Lower lobe of right lung (tissue), 2 donors: ENCODE data around the gene RCOR1. TPM values are rescaled to one million over a fixed set of nuclear protein-coding genes. Genes with fewer than 3 reads are reported as not detected.
A peak's percentile ranks its signal among the peaks of the same experiment; 100 is the strongest.

Experiments
- ATAC-seq, 2 donors: fragments of 200-7000 bp; cut with Tn5 transposase; one replicate each; pipeline ENCODE4 v1.9.1; 2020 to 2022; ENCODE audit warnings: mild to moderate bottlenecking in 2 of 2, moderate library complexity in 2 of 2
- DNase-seq: peaks from one replicate; pipeline ENCODE4 v3.0.0-alpha.2; 2020
- H3K27ac ChIP-seq: fragments of 200-600 bp; one replicate; pipeline ENCODE4 v1.8.0; 2022
- H3K27me3 ChIP-seq: fragments of 200-600 bp; one replicate; pipeline ENCODE4 v1.8.0; 2022; ENCODE audit warnings: low read depth
- H3K36me3 ChIP-seq: fragments of 200-600 bp; one replicate; pipeline ENCODE4 v1.8.0; 2022; ENCODE audit warnings: mild to moderate bottlenecking
- H3K4me1 ChIP-seq: fragments of 200-600 bp; one replicate; pipeline ENCODE4 v1.8.0; 2022
- H3K4me3 ChIP-seq: fragments of 200-600 bp; one replicate; pipeline ENCODE4 v1.8.0; 2022; ENCODE audit warnings: mild to moderate bottlenecking
- H3K9me3 ChIP-seq: fragments of 200-600 bp; one replicate; pipeline ENCODE4 v1.8.0; 2022
- intact Hi-C: fragments of 100-400 bp; cut with DNase I; formaldehyde crosslinking; loops from one replicate; pipeline ENCODE4 v1.11.0; 2022
- total RNA-seq: library from RNA; stranded (reverse); fragmentation: NEBNext Ultra II Directional; extraction: Animal tissue kit (Norgen Biotek cat#: 25700); gene quantifications from one replicate; pipeline ENCODE4 v1.2.1, GENCODE V29; 2021
- TF ChIP-seq, protein P1 (sequence below): fragments of 200-600 bp; IDR thresholded peaks from one replicate; pipeline ENCODE4 v1.8.0; 2022; ENCODE audit warnings: antibody characterized with exemption, mild to moderate bottlenecking
- donor health status: DM: no; HTN: yes; CAD: no; lungs with severe emphysema.

Gene RCOR1
- total RNA-seq, 1 donor from 2014 or later = 53.6 TPM

GRCh38 chr14:102754370-102755262 lies 162.2 kb downstream of the RCOR1 start:
- DNase-seq = no peak
- ATAC-seq = peak in 1 of 2 donors; percentile 9
- H3K4me1 ChIP-seq = no peaks in the 10 kb centered on the region
- no peaks in the 10 kb centered on the region for H3K27me3 ChIP-seq
- TF ChIP-seq, protein P1, sequence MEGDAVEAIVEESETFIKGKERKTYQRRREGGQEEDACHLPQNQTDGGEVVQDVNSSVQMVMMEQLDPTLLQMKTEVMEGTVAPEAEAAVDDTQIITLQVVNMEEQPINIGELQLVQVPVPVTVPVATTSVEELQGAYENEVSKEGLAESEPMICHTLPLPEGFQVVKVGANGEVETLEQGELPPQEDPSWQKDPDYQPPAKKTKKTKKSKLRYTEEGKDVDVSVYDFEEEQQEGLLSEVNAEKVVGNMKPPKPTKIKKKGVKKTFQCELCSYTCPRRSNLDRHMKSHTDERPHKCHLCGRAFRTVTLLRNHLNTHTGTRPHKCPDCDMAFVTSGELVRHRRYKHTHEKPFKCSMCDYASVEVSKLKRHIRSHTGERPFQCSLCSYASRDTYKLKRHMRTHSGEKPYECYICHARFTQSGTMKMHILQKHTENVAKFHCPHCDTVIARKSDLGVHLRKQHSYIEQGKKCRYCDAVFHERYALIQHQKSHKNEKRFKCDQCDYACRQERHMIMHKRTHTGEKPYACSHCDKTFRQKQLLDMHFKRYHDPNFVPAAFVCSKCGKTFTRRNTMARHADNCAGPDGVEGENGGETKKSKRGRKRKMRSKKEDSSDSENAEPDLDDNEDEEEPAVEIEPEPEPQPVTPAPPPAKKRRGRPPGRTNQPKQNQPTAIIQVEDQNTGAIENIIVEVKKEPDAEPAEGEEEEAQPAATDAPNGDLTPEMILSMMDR = no peak
- H3K4me3 ChIP-seq = no peak overlapping the region
- no peaks in the 10 kb centered on the region for H3K9me3 ChIP-seq
- no peak overlapping the region for H3K27ac ChIP-seq
- H3K36me3 ChIP-seq = no peaks in the 10 kb centered on the region
- intact Hi-C loops = no loop called here

- H3K27ac ChIP-seq = no peak overlapping the region
- DNase-seq (no peak), ATAC-seq (no peak)
- no peaks in the 10 kb centered on the region for H3K36me3 ChIP-seq
- intact Hi-C loops = no loop called here
- TF ChIP-seq, protein P1 = no peak
- no peaks in the 10 kb centered on the region for H3K9me3 ChIP-seq
- H3K27me3 ChIP-seq = peaks cover 5% of the 10 kb centered on the region
- H3K4me1 ChIP-seq = no peaks in the 10 kb centered on the region
- H3K4me3 ChIP-seq = no peak overlapping the region
Measured at GRCh38 chr14:102757646-102758045, 165.2 kb downstream of the RCOR1 start.

DNA sequence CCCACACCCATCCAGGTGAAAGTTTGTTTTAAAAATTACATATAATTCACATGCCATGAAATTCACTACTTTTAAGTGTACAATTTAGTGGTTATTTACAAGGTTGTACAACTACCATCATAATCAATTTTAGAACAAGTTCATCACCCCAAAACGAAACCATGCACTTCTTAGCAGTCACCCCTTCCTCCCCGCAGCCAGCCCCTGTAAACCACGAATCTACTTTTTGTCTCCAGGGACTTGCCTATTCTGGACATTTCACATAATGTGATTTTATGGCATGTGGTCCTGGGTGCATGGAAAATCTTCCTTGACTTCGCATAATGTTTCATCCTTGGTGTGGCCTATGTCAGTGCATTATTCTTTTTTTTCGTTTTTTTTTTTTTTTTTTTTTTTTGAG lies 165.6 kb downstream of the RCOR1 start:
- no peak overlapping the region for H3K4me3 ChIP-seq
- ATAC-seq (no peak), DNase-seq (no peak)
- no peaks in the 10 kb centered on the region for H3K9me3 ChIP-seq
- no peak overlapping the region for H3K27ac ChIP-seq
- peaks cover 5% of the 10 kb centered on the region for H3K27me3 ChIP-seq
- TF ChIP-seq, protein P1 = no peak
- no peaks in the 10 kb centered on the region for H3K36me3 ChIP-seq
- intact Hi-C loops = no loop called here
- no peaks in the 10 kb centered on the region for H3K4me1 ChIP-seq

DNA sequence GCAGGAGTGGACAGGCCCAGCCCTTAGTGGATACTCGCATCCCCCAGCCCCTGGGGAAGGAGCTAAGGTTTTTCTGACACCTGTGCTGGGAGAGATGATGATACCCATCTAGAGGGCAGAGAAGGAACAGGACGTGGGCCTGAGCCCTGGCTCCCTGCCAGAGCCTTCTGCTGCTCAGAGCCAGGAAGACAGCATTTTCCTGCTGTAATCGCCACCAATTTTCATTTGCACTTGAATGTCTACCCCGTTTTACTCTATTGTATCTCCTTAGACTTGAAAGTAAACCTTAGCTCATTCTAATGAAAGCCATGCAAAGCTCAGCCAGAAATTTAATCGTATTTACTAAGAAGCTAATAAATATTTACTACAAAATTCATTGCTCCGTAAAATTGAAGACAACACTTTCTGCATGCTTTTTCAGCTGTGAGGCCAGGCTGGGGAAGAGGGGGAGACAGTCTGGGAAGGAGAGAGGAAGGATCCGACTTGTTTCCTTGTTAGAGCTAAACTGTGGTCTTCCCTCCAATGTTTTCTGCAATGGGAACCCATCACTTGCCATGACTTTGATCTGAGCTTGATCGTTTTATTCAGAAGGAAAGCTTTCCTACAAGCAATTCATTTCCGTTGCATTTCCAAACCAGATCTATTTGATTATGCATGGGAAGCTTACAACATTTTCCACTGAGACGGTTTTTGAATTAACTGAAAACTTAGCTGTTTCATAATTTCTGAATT lies 167.2 kb downstream of the RCOR1 start:
- intact Hi-C loops = no loop called here
- Histone ChIP-seq H3K4me1 (no peaks in the 10 kb centered on the region), H3K27me3 (peaks cover 5% of the 10 kb centered on the region), H3K27ac (no peak overlapping the region), H3K4me3 (no peak overlapping the region), H3K9me3 (no peaks in the 10 kb centered on the region), H3K36me3 (no peaks in the 10 kb centered on the region)
- TF ChIP-seq, protein P1 = no peak
- no peak for ATAC-seq
- no peak for DNase-seq

DNA sequence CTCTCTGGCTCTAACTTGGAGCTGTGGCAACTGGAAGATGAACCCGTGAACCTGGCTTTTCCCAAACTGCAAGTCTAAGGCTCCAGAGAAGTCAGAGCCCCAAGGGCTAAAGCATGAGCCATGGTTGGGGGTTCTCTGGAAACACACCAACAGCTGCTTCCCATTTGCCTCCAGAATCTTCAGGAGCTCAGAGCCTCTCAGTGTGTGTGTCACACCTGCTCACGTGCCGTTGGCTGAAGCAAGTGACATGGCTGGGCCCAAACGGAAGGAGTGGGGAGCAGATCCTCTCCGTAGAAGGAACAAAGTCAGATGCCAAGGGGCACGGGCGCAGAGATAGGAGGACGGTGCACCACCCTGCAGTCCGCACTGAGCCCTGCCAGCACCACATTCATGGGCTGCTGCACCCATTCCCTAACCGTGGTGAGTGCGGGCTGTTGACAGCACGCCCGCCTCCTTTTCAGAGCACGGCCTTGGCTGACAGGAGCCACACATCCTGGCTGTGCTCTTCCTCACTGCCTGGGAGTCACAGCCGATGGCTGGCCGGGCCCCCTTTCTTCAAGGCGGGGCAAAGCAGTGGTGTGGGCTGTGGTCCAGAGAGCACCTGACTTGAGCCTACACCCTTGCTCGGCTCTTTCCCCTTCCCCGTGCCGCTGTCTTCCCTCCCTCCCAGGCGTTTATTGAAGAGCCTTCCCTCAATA lies 168.2 kb downstream of the RCOR1 start:
- Histone ChIP-seq H3K36me3 (no peaks in the 10 kb centered on the region), H3K4me3 (no peak overlapping the region), H3K27me3 (peaks cover 5% of the 10 kb centered on the region), H3K27ac (no peak overlapping the region), H3K4me1 (no peaks in the 10 kb centered on the region), H3K9me3 (no peaks in the 10 kb centered on the region)
- DNase-seq (no peak), ATAC-seq (peak; percentile 25 to 45)
- TF ChIP-seq, protein P1 = no peak
- intact Hi-C loops = no loop called here
